PFSK-1 (cell line): ENCODE measurements around the gene SHPK.

Source experiments
- FOXP2 ChIP-seq: optimal IDR thresholded peaks from 2 replicates; pipeline ENCODE3; 2011; ENCODE audit warnings: borderline replicate concordance, control low read depth, inconsistent platforms; ENCODE audit not compliant: insufficient read depth; ENCODE audit errors: extremely low read length, extremely low read depth
- POLR2AphosphoS5 ChIP-seq: IDR thresholded peaks from 2 replicates; pipeline ENCODE4 v1.6.1; 2012; ENCODE audit warnings: low read depth, mild to moderate bottlenecking, control low read depth, low read length, moderate library complexity
- REST ChIP-seq, 2 experiments: IDR thresholded peaks; 2 replicates each; pipeline versions ENCODE4 v1.6.1 to v1.8.0; 2011 to 2012; ENCODE audit warnings: low read depth in 2 of 2, low read length in 2 of 2, control low read depth in 1 of 2, inconsistent platforms in 1 of 2, mild to moderate bottlenecking in 1 of 2, moderate library complexity in 1 of 2; ENCODE audit not compliant: insufficient read depth in 1 of 2
- SIN3A ChIP-seq: IDR thresholded peaks from 2 replicates; pipeline ENCODE4 v1.6.1; 2012; ENCODE audit warnings: mild to moderate bottlenecking, low read length, moderate library complexity, borderline replicate concordance; ENCODE audit not compliant: insufficient read depth
- TAF1 ChIP-seq: IDR thresholded peaks from 2 replicates; pipeline ENCODE4 v1.6.1; 2012; ENCODE audit warnings: low read length, control low read depth, borderline replicate concordance; ENCODE audit not compliant: insufficient read depth

Gene SHPK

DNA sequence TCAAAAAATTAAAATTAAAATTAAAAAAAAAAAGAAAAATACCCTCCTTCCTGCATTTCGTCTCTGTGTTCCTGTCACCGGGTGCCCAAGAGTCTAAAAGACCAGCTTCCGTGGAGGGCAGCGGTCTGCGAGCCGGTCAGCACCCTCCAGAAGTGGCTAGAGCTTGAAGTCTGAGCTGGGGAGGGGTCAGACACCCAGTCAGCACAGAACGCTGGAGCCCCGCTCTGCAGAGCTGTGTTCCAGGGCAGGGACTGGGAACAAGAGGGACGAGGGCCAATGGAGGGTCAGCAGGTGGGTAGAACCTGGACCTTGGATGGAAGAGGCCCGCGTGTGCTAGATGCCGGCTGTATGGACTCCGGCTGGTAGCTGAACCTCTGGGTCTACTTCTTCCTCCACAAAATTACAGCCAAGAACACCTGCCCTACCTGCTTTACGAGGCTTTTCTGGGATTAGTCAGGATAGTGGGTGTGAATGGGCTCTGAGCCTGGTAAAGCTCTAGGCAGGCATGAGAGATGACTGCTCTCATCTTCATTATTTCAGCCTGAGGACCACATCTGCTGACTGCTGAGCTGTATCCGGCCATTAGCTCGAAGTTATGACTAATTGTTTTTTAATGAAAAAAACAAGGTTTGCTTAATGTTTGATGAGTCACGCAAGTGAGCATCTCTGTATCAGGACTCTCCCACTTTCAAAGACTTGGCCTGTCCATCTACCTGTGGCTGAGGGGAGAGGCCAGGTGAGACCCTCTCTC, 32.8 kb downstream of the SHPK start:
- TF ChIP-seq FOXP2 (no peak), REST (IDR thresholded peaks at IDR 0.05; ENCODE audit: insufficient read depth in 1 of 2, low read depth in 2 of 2, low read length in 2 of 2) (no peak), POLR2AphosphoS5 (no peak), TAF1 (no peak), SIN3A (no peak)

DNA sequence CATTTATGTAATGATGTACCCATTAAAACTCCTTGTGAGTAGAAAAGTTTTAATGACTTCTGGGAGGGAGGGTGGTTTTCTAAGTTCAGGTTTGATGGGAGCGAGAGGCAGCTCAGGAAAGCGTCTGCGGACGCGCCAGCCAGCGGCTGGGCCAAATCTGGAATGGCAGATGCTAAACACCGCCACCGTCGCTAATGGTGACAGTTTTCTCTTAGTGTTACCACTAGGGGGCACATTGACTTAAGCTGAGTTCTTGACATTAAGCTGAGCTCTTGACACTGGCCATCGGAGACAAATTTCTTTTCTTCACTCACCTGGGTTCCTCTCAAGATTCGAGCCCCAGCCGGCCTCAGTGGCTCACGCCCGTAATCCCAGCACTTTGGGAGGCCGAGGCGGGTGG, 33.6 kb downstream of the SHPK start:
- TF ChIP-seq SIN3A, result no peak
- TF ChIP-seq POLR2AphosphoS5, result no peak
- no peak for TF ChIP-seq FOXP2

- TF ChIP-seq SIN3A, result no peak
- no peak for TF ChIP-seq FOXP2
- no peak for TF ChIP-seq POLR2AphosphoS5
Observed at GRCh38 chr17:3600529-3601205, 35.4 kb downstream of the SHPK start.

GRCh38 chr17:3598078-3598477, 38.0 kb downstream of the SHPK start:
- TF ChIP-seq FOXP2 (no peak), SIN3A (no peak), TAF1 (no peak), POLR2AphosphoS5 (no peak), REST (IDR thresholded peaks at IDR 0.05; ENCODE audit: insufficient read depth in 1 of 2, low read depth in 2 of 2, low read length in 2 of 2) (no peak)

GRCh38 chr17:3596804-3597464, 39.1 kb downstream of the SHPK start:
- TF ChIP-seq FOXP2 (no peak), TAF1 (no peak), SIN3A (no peak), REST (IDR thresholded peaks at IDR 0.05; ENCODE audit: insufficient read depth in 1 of 2, low read depth in 2 of 2, low read length in 2 of 2) (no peak), POLR2AphosphoS5 (no peak)
